IPS-NIHi7 (cell line): ENCODE results near the gene PTPN22.

ENCODE experiments used
- DNase-seq: peaks from one replicate; pipeline ENCODE4 v3.0.0; 2012; ENCODE audit warnings: mixed read lengths; ENCODE audit errors: extremely low spot score

The PTPN22 gene

GRCh38 chr1:113887402-113888175 is 16.1 kb upstream of the PTPN22 start, which contains the start of gene BCL2L15:
TSS of gene BCL2L15 (minus strand) at chr1:113887581. CDS start at chr1:113887375, 206 bp downstream.
- no peak for DNase-seq

GRCh38 chr1:113886417-113887401 is 15.2 kb upstream of the PTPN22 start:
- no peak for DNase-seq

GRCh38 chr1:113881661-113882060 is 10.1 kb upstream of the PTPN22 start:
- DNase-seq = no peak

- no peak for DNase-seq
Observed at GRCh38 chr1:113879739-113880038, 8.2 kb upstream of the PTPN22 start.

- DNase-seq = no peak
Observed at GRCh38 chr1:113876176-113876575, 4.7 kb upstream of the PTPN22 start.

GRCh38 chr1:113875714-113876113 is 4.2 kb upstream of the PTPN22 start:
- no peak for DNase-seq

GRCh38 chr1:113874012-113874879 is 2.7 kb upstream of the PTPN22 start:
- DNase-seq = peak; percentile 35

- DNase-seq = no peak
Observed at GRCh38 chr1:113872219-113872935, 865 bp upstream of the PTPN22 start.

GRCh38 chr1:113870778-113871177 is 734 bp downstream of the PTPN22 start:
- no peak for DNase-seq

- no peak for DNase-seq
Observed at GRCh38 chr1:113868387-113869083, 3.0 kb downstream of the PTPN22 start.

- DNase-seq = no peak
Observed at GRCh38 chr1:113861641-113862040, 9.9 kb downstream of the PTPN22 start.

- DNase-seq = no peak
Observed at GRCh38 chr1:113860891-113861290, 10.6 kb downstream of the PTPN22 start.

GRCh38 chr1:113859478-113860175 is 11.9 kb downstream of the PTPN22 start:
- DNase-seq = no peak

GRCh38 chr1:113858982-113859381 is 12.5 kb downstream of the PTPN22 start:
- DNase-seq = no peak

GRCh38 chr1:113858418-113858817 is 13.1 kb downstream of the PTPN22 start:
- no peak for DNase-seq

- no peak for DNase-seq
Observed at GRCh38 chr1:113857776-113858175, 13.7 kb downstream of the PTPN22 start.

- no peak for DNase-seq
Observed at GRCh38 chr1:113856401-113856790, 15.1 kb downstream of the PTPN22 start.

GRCh38 chr1:113855630-113856400 is 15.7 kb downstream of the PTPN22 start:
- DNase-seq = no peak

- no peak for DNase-seq
Observed at GRCh38 chr1:113854234-113854633, 17.3 kb downstream of the PTPN22 start.
